Nephron progenitor cell (in vitro differentiated cells): ENCODE data around the gene EPN3.

Experiments used
- DNase-seq: peaks from one replicate; pipeline ENCODE4 v3.0.0; 2021
- H3K27ac Mint-ChIP-seq: 2 replicates; pipeline ENCODE4 v1.8.0; 2021; ENCODE audit warnings: mild to moderate bottlenecking, moderate library complexity, mixed read lengths
- H3K27me3 Mint-ChIP-seq: 2 replicates; pipeline ENCODE4 v1.8.0; 2021; ENCODE audit warnings: mild to moderate bottlenecking, low read depth, mixed read lengths; ENCODE audit not compliant: poor library complexity
- H3K36me3 Mint-ChIP-seq: 2 replicates; pipeline ENCODE4 v1.8.0; 2021; ENCODE audit warnings: low read depth, mixed read lengths
- H3K4me1 Mint-ChIP-seq: 2 replicates; pipeline ENCODE4 v1.8.0; 2021; ENCODE audit warnings: mixed read lengths
- H3K4me3 Mint-ChIP-seq: 2 replicates; pipeline ENCODE4 v1.8.0; 2021; ENCODE audit warnings: mild to moderate bottlenecking, moderate library complexity, mixed read lengths
- H3K9me3 Mint-ChIP-seq: 2 replicates; pipeline ENCODE4 v1.8.0; 2021; ENCODE audit warnings: mild to moderate bottlenecking, moderate library complexity, mixed read lengths
- TF ChIP-seq, protein P1 (sequence below): fragments of 200-600 bp; sonication (generic); IDR thresholded peaks from 2 replicates; pipeline ENCODE4 v1.5.0; 2021; ENCODE audit warnings: antibody characterized with exemption

EPN3 gene

DNA sequence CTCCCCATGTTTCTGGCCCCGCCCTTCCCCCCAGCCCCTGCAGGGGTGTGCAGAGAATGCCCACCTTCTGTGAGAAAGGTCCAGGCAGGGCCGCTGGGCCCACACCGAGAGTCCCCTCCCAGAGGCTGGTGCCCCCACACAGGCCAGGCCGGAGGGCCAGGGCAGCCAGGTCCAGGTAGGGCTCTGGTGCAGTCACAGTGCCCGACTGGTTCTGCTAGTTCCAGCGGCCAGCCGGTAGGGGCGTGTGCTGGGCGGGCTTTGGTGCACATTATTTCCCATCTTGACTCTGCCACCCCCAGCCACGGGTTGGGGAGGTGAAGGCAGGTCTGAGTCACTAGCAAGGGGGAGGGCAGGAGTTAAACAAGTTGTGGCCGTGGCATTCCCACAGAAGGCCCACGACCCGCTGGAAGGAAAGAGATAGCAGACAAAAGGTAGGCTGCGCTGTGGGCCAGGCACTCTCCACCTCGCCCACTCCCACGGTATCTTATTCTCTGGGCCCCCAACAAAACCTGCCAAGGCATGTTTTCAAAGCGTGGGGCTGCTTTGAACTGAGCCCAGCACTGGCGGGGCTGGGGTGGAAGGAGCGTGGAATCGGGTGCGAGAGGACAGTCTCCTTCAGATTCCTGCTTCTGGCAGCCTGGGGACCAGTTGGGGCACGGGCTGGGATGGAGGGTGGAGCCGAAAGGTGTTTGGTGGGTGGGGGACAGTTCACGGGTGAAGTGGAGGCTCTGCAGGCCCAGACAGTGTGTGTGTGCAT is 1.9 kb downstream of the EPN3 start:
- no peaks in the 10 kb centered on the region for H3K9me3 Mint-ChIP-seq
- no peak overlapping the region for H3K27ac Mint-ChIP-seq
- no peaks in the 10 kb centered on the region for H3K36me3 Mint-ChIP-seq
- TF ChIP-seq, protein P1, sequence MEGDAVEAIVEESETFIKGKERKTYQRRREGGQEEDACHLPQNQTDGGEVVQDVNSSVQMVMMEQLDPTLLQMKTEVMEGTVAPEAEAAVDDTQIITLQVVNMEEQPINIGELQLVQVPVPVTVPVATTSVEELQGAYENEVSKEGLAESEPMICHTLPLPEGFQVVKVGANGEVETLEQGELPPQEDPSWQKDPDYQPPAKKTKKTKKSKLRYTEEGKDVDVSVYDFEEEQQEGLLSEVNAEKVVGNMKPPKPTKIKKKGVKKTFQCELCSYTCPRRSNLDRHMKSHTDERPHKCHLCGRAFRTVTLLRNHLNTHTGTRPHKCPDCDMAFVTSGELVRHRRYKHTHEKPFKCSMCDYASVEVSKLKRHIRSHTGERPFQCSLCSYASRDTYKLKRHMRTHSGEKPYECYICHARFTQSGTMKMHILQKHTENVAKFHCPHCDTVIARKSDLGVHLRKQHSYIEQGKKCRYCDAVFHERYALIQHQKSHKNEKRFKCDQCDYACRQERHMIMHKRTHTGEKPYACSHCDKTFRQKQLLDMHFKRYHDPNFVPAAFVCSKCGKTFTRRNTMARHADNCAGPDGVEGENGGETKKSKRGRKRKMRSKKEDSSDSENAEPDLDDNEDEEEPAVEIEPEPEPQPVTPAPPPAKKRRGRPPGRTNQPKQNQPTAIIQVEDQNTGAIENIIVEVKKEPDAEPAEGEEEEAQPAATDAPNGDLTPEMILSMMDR: peak; percentile 35
- DNase-seq: no peak
- peaks cover 63% of the 10 kb centered on the region for H3K27me3 Mint-ChIP-seq
- peaks cover 63% of the 10 kb centered on the region for H3K4me1 Mint-ChIP-seq
- H3K4me3 Mint-ChIP-seq: peak overlapping the region; percentile 74

DNA sequence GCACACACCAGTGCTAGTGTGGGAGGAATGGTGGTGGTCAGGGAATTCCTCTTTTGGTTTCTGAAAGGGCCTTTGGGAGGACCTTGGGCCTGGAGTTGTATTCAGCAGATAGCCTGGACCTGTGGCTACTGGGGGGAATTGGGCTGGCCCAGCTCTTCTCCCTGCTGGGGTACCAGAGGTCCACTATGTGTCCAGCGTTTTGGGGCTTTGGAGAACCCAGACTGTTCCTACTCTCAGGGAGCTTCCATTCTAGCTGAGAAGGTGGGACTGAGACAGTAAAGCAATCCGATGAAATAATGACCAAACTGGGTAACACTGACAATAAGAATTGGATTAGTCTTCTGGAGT is 2.4 kb downstream of the EPN3 start:
- DNase-seq: no peak

GRCh38 chr17:50535407-50535806 is 2.9 kb downstream of the EPN3 start:
- Mint-ChIP-seq H3K4me3 (no peak overlapping the region), H3K36me3 (no peaks in the 10 kb centered on the region), H3K9me3 (no peaks in the 10 kb centered on the region), H3K4me1 (peaks cover 71% of the 10 kb centered on the region), H3K27ac (no peak overlapping the region), H3K27me3 (peaks cover 61% of the 10 kb centered on the region)
- DNase-seq: no peak
- TF ChIP-seq, protein P1: no peak

More for the DNA sequence above, 2.4 kb downstream of the EPN3 start:
- Mint-ChIP-seq H3K27me3 (peaks cover 61% of the 10 kb centered on the region), H3K4me3 (no peak overlapping the region), H3K27ac (no peak overlapping the region), H3K4me1 (peaks cover 66% of the 10 kb centered on the region), H3K36me3 (no peaks in the 10 kb centered on the region), H3K9me3 (no peaks in the 10 kb centered on the region)
- TF ChIP-seq, protein P1: no peak

- DNase-seq: no peak
- no peaks in the 10 kb centered on the region for H3K9me3 Mint-ChIP-seq
- peaks cover 53% of the 10 kb centered on the region for H3K27me3 Mint-ChIP-seq
- TF ChIP-seq, protein P1: no peak
- no peak overlapping the region for H3K27ac Mint-ChIP-seq
- no peak overlapping the region for H3K4me3 Mint-ChIP-seq
- peaks cover 72% of the 10 kb centered on the region for H3K4me1 Mint-ChIP-seq
- no peaks in the 10 kb centered on the region for H3K36me3 Mint-ChIP-seq
Measured at GRCh38 chr17:50536683-50537646, 4.4 kb downstream of the EPN3 start.

- Mint-ChIP-seq H3K4me1 (peaks cover 71% of the 10 kb centered on the region), H3K27ac (no peak overlapping the region), H3K4me3 (no peak overlapping the region), H3K36me3 (no peaks in the 10 kb centered on the region), H3K27me3 (peaks cover 43% of the 10 kb centered on the region), H3K9me3 (no peaks in the 10 kb centered on the region)
- TF ChIP-seq, protein P1: no peak
- no peak for DNase-seq
Measured at GRCh38 chr17:50537721-50538548, 5.4 kb downstream of the EPN3 start.
